DMS53 (cell line): Measurements from ENCODE around the gene PAQR9.

Source experiments
- DNase-seq: peaks from one replicate; lab custom pipeline; 2025; lab: John Stamatoyannopoulos, UW

Gene PAQR9

DNA sequence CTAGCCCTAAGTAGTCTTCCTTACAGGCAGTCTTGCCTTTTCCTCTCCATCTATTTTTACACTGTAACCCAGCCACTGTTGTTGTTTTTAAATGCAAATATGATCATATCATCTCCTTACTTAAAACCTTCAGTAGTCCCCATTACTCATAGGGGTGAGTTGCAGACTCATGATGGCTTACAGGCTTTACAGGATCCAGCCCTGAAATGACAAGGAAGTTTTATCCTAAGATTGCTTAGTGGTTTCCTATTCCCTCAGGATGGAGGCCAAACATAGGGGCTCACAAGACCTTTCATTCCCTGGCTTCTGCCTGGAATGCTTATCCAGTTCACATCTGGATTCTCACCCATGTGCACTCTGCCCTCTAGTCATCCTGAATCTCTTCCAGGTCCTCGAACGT is 46.9 kb downstream of the PAQR9 start:
- no peak for DNase-seq

- DNase-seq = no peak
Observed at GRCh38 chr3:142915636-142916035, 47.8 kb downstream of the PAQR9 start.

- no peak for DNase-seq
Observed at GRCh38 chr3:142914286-142914811, 49.1 kb downstream of the PAQR9 start.

DNA sequence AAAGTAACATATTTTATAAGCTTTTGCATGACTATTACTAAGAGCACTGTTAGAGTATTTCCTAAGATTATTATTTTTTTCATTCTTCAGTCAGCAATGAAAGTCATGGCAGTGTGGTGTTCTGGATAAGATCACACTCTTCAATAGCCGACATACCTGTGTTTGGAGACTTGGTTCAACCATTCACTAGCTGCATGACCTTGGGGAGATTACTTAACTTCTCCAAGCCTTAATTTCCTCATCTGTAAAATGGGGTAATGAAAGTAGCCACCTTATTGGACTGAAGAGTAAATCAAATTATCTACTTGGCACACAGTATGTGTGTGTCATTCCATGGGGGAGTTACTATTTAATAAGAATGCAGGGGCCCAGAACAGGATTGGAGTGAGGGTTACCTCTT is 50.0 kb downstream of the PAQR9 start:
- DNase-seq = no peak

- no peak for DNase-seq
Observed at GRCh38 chr3:142912402-142913172, 50.9 kb downstream of the PAQR9 start.
